HG03457 (cell line): ENCODE data around the gene FLNB.

ENCODE experiments used
- ATAC-seq: cut with Tn5 transposase; IDR thresholded peaks from one replicate; pipeline ENCODE4 v1.9.1; 2021; ENCODE audit warnings: moderate number of reproducible peaks; ENCODE audit not compliant: unreplicated experiment

FLNB gene

GRCh38 chr3:58158442-58159153, 150.4 kb downstream of the FLNB start:
- ATAC-seq = no peak

- no peak for ATAC-seq
Measured at GRCh38 chr3:58160399-58160798, 152.2 kb downstream of the FLNB start.

GRCh38 chr3:58161435-58162398, 153.5 kb downstream of the FLNB start:
- no peak for ATAC-seq

GRCh38 chr3:58163234-58163633, 155.0 kb downstream of the FLNB start:
- ATAC-seq = no peak

GRCh38 chr3:58164199-58164879, 156.1 kb downstream of the FLNB start:
- ATAC-seq = no peak

- no peak for ATAC-seq
Measured at GRCh38 chr3:58164906-58165821, 156.9 kb downstream of the FLNB start.

- ATAC-seq = no peak
Measured at GRCh38 chr3:58167431-58168351, 159.5 kb downstream of the FLNB start.

- ATAC-seq = no peak
Measured at GRCh38 chr3:58168498-58168897, 160.3 kb downstream of the FLNB start.

GRCh38 chr3:58169371-58169770, 161.1 kb downstream of the FLNB start:
- ATAC-seq = no peak

- no peak for ATAC-seq
Measured at GRCh38 chr3:58170376-58170775, 162.2 kb downstream of the FLNB start.

- no peak for ATAC-seq
Measured at GRCh38 chr3:58171126-58171525, 162.9 kb downstream of the FLNB start.

GRCh38 chr3:58173029-58173668, 164.9 kb downstream of the FLNB start:
- no peak for ATAC-seq

- ATAC-seq = no peak
Measured at GRCh38 chr3:58173669-58174398, 165.6 kb downstream of the FLNB start.

- ATAC-seq = no peak
Measured at GRCh38 chr3:58175187-58175436, 166.9 kb downstream of the FLNB start.

GRCh38 chr3:58175437-58176184, 167.4 kb downstream of the FLNB start:
- ATAC-seq = no peak

GRCh38 chr3:58176185-58176530, 167.9 kb downstream of the FLNB start:
- ATAC-seq = no peak

- no peak for ATAC-seq
Measured at GRCh38 chr3:58176827-58177489, 168.7 kb downstream of the FLNB start.
